WTC11 (cell line): ENCODE results near the gene LITAFD. TPM values are rescaled to one million over a fixed set of nuclear protein-coding genes. Genes with fewer than 3 reads are reported as not detected.

ENCODE experiments used
- ATAC-seq: fragments of 200-7000 bp; cut with Tn5 transposase; 2 replicates; pipeline ENCODE4 v1.10.0; 2021; ENCODE audit warnings: mild to moderate bottlenecking, moderate library complexity
- CTCF ChIA-PET: fragments of 300-600 bp; sonication (Branson Sonifier 250); formaldehyde crosslinking; loops from one replicate; lab custom pipeline; 2021; ENCODE audit warnings: antibody characterized with exemption; lab: Charles Lee
- POLR2A ChIA-PET: fragments of 350-600 bp; sonication (Branson Sonifier 250); formaldehyde crosslinking; loops from one replicate; lab custom pipeline; 2021; ENCODE audit warnings: antibody characterized with exemption; lab: Charles Lee
- DNase-seq: peaks from one replicate; pipeline ENCODE4 v3.0.0; 2021; ENCODE audit warnings: low spot score
- H3K27ac Mint-ChIP-seq: 2 replicates; pipeline ENCODE4 v1.8.0; 2021; ENCODE audit warnings: mixed read lengths
- H3K27me3 Mint-ChIP-seq: 2 replicates; pipeline ENCODE4 v1.8.0; 2021; ENCODE audit warnings: low read depth, mild to moderate bottlenecking, moderate library complexity, mixed read lengths
- H3K36me3 Mint-ChIP-seq: 2 replicates; pipeline ENCODE4 v1.8.0; 2021; ENCODE audit warnings: mixed read lengths
- H3K4me1 Mint-ChIP-seq: 2 replicates; pipeline ENCODE4 v1.8.0; 2022; ENCODE audit warnings: mixed read lengths
- H3K4me3 Mint-ChIP-seq: 2 replicates; pipeline ENCODE4 v1.8.0; 2021; ENCODE audit warnings: mild to moderate bottlenecking, moderate library complexity, mixed read lengths
- H3K9me3 Mint-ChIP-seq: 2 replicates; pipeline ENCODE4 v1.8.0; 2021; ENCODE audit warnings: mixed read lengths
- CTCF ChIP-seq: fragments of 200-600 bp; IDR thresholded peaks from 2 replicates; pipeline ENCODE4 v1.8.0; 2022; ENCODE audit warnings: antibody characterized with exemption
- ELF4 ChIP-seq: sonication (generic); formaldehyde crosslinking; IDR thresholded peaks from 2 replicates; pipeline ENCODE4 v1.8.1; 2022; ENCODE audit warnings: low read depth, mild to moderate bottlenecking, moderate library complexity, missing genetic modification reagents
- ERG ChIP-seq: fragments of 250-450 bp; sonication (Bioruptor Pico); IDR thresholded peaks from 2 replicates; pipeline ENCODE4 v1.8.0; 2021; ENCODE audit warnings: mild to moderate bottlenecking
- FOXP1 ChIP-seq: sonication (generic); formaldehyde crosslinking; IDR thresholded peaks from 2 replicates; pipeline ENCODE4 v1.8.0; 2022; ENCODE audit warnings: missing genetic modification reagents, mild to moderate bottlenecking, moderate library complexity, borderline replicate concordance
- GRHL2 ChIP-seq: fragments of 250-450 bp; sonication (Bioruptor Pico); IDR thresholded peaks from 2 replicates; pipeline ENCODE4 v1.8.0; 2022; ENCODE audit warnings: mild to moderate bottlenecking, moderate library complexity; ENCODE audit not compliant: insufficient replicate concordance, severe bottlenecking
- HMGXB4 ChIP-seq: sonication (generic); formaldehyde crosslinking; IDR thresholded peaks from 2 replicates; pipeline ENCODE4 v1.8.1; 2023; ENCODE audit warnings: mild to moderate bottlenecking, moderate library complexity, missing genetic modification reagents
- KAT7 ChIP-seq: sonication (generic); formaldehyde crosslinking; IDR thresholded peaks from 2 replicates; pipeline ENCODE4 v1.8.1; 2023; ENCODE audit warnings: missing genetic modification reagents, mild to moderate bottlenecking, borderline replicate concordance
- MXD4 ChIP-seq: fragments of 250-450 bp; sonication (Bioruptor Pico); IDR thresholded peaks from 2 replicates; pipeline ENCODE4 v1.8.0; 2021; ENCODE audit warnings: mild to moderate bottlenecking, moderate library complexity, borderline replicate concordance
- NR1H2 ChIP-seq: sonication (generic); formaldehyde crosslinking; IDR thresholded peaks from 2 replicates; pipeline ENCODE4 v1.9.0; 2021; ENCODE audit warnings: mild to moderate bottlenecking, moderate library complexity, missing genetic modification reagents
- PRRX2 ChIP-seq: fragments of 250-450 bp; sonication (Bioruptor Pico); IDR thresholded peaks from 2 replicates; pipeline ENCODE4 v1.8.0; 2021; ENCODE audit warnings: mild to moderate bottlenecking
- SMAD4 ChIP-seq: sonication (generic); formaldehyde crosslinking; IDR thresholded peaks from 2 replicates; pipeline ENCODE4 v1.8.0; 2022; ENCODE audit warnings: mild to moderate bottlenecking, missing genetic modification reagents
- ZNF232 ChIP-seq: sonication (generic); formaldehyde crosslinking; IDR thresholded peaks from 2 replicates; pipeline ENCODE4 v1.8.0; 2022; ENCODE audit warnings: mild to moderate bottlenecking, missing genetic modification reagents
- ZNF281 ChIP-seq: sonication (generic); formaldehyde crosslinking; IDR thresholded peaks from 2 replicates; pipeline ENCODE4 v1.8.0; 2023; ENCODE audit warnings: mild to moderate bottlenecking, missing genetic modification reagents
- ZNF416 ChIP-seq: fragments of 250-450 bp; sonication (Bioruptor Pico); IDR thresholded peaks from 2 replicates; pipeline ENCODE4 v1.9.0; 2021; ENCODE audit warnings: mild to moderate bottlenecking, inconsistent platforms
- total RNA-seq: library from RNA; stranded (reverse); gene quantifications from 3 replicates; pipeline ENCODE4 v1.2.3, GENCODE V29; 2021

Gene LITAFD
- total RNA-seq, 1 experiment from 2014 or later = not detected

- no peak for TF ChIP-seq HMGXB4 (CRISPR knock-in tag)
- TF ChIP-seq PRRX2 (CRISPR knock-in tag) = no peak
- no peak for TF ChIP-seq KAT7
- no peak for TF ChIP-seq FOXP1 (CRISPR knock-in tag)
- TF ChIP-seq MXD4 (CRISPR knock-in tag) = no peak
- TF ChIP-seq ZNF281 (CRISPR knock-in tag) = no peak
- no peak for TF ChIP-seq ELF4 (CRISPR knock-in tag)
- no peak for TF ChIP-seq NR1H2 (CRISPR knock-in tag)
- TF ChIP-seq ERG = no peak
- TF ChIP-seq ZNF416 (CRISPR knock-in tag) = no peak
- TF ChIP-seq GRHL2 (CRISPR knock-in tag) = no peak
Measured at GRCh38 chr16:8905168-8905762, 23.1 kb downstream of the LITAFD start (continued).

- POLR2A ChIA-PET = no interaction called here
- no peak overlapping the region for H3K4me3 Mint-ChIP-seq
- CTCF ChIA-PET = interaction anchor here (0.6 to 3.1 kb wide), 14 partner anchors 16 to 145 kb away, joined by 3 to 24 read pairs (median 4); partner anchors contain the start of gene CARHSP1
- peaks cover 83% of the 10 kb centered on the region for H3K36me3 Mint-ChIP-seq
- peak; percentile 55 for DNase-seq
- peak; percentile 89 for ATAC-seq
- no peak for TF ChIP-seq ZNF232 (CRISPR knock-in tag)
- TF ChIP-seq CTCF = peak; percentile 51
- TF ChIP-seq SMAD4 (CRISPR knock-in tag) = no peak
- H3K9me3 Mint-ChIP-seq = no peaks in the 10 kb centered on the region
- H3K27ac Mint-ChIP-seq = 0 out of 2 replicates have a peak overlapping the region, but pooled peaks have one; percentile 3
- H3K4me1 Mint-ChIP-seq = peaks cover 9% of the 10 kb centered on the region
- H3K27me3 Mint-ChIP-seq = no peaks in the 10 kb centered on the region
Measured at GRCh38 chr16:8905795-8906591, 23.8 kb downstream of the LITAFD start.

- Mint-ChIP-seq H3K9me3 (no peaks in the 10 kb centered on the region), H3K4me3 (no peak overlapping the region), H3K27ac (no peak overlapping the region), H3K27me3 (no peaks in the 10 kb centered on the region), H3K36me3 (peaks cover 82% of the 10 kb centered on the region), H3K4me1 (peaks cover 20% of the 10 kb centered on the region)
- CTCF ChIA-PET = interaction anchor here (0.5 to 3.1 kb wide), 4 partner anchors 29 to 126 kb away, joined by 3 to 24 read pairs (median 10); no protein-coding TSS in a partner anchor
- no peak for DNase-seq
- no peak for TF ChIP-seq GRHL2 (CRISPR knock-in tag)
- POLR2A ChIA-PET = no interaction called here
- no peak for ATAC-seq
Measured at GRCh38 chr16:8907096-8907495, 24.9 kb downstream of the LITAFD start.
